ENCODE results near the gene MS4A10.

DNA sequence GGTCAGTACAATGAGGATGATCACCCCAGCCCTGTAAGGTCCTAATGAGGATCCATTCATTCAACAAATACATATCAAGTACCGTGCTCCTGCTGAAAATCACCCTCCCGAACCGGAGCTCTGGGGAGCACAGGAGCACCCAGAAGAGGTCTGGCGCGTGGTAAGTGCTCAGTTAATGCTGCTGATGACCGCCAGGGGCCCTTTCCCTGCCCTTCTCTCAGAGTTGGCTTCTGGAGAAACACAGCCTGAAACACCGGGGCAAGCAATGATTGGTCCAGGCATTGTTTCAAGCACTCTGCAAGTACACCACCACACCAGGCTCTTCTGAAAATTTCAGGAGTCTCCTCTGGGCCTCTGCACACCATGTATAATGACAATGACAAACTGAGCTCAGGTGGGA, 53.0 kb downstream of the MS4A10 start:
- TF ChIP-seq, protein P1, sequence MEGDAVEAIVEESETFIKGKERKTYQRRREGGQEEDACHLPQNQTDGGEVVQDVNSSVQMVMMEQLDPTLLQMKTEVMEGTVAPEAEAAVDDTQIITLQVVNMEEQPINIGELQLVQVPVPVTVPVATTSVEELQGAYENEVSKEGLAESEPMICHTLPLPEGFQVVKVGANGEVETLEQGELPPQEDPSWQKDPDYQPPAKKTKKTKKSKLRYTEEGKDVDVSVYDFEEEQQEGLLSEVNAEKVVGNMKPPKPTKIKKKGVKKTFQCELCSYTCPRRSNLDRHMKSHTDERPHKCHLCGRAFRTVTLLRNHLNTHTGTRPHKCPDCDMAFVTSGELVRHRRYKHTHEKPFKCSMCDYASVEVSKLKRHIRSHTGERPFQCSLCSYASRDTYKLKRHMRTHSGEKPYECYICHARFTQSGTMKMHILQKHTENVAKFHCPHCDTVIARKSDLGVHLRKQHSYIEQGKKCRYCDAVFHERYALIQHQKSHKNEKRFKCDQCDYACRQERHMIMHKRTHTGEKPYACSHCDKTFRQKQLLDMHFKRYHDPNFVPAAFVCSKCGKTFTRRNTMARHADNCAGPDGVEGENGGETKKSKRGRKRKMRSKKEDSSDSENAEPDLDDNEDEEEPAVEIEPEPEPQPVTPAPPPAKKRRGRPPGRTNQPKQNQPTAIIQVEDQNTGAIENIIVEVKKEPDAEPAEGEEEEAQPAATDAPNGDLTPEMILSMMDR (optimal IDR thresholded peaks at IDR 0.05 in 1 of 3, IDR thresholded peaks at IDR 0.05 in 1 of 3, conservative IDR thresholded peaks at IDR 0.05 in 1 of 3; ENCODE audit: extremely low read depth in 1 of 3, insufficient read depth in 2 of 3, low read length in 3 of 3): no peak
- TF ChIP-seq EZH2 (IDR thresholded peaks at IDR 0.05; ENCODE audit: low read length): no peak
